Activated T-helper 1 cell treated with anti-CD3 and anti-CD28 coated beads, Interleukin-2, amount 50 U/mL, for 16 hours (primary cell): Measurements from ENCODE around the gene FBXO34.

Experiments used
- DNase-seq, 2 donors: peaks; one replicate each; pipeline ENCODE4 v3.0.0-alpha.2; 2020; ENCODE audit warnings: low read depth in 1 of 2, low spot score in 1 of 2

Gene FBXO34

GRCh38 chr14:55270832-55271571, at the start of gene FBXO34:
Gene FBXO34, plus strand, starts transcription at chr14:55271421. Its CDS starts 78,970 bp downstream, at chr14:55350391.
- peak; percentile 99 to 100 for DNase-seq

- DNase-seq, result no peak
These were observed 49.3 kb upstream of the FBXO34 start for GRCh38 chr14:55221968-55222367.

- DNase-seq, result no peak
These were observed 47.9 kb upstream of the FBXO34 start for GRCh38 chr14:55223364-55223763.

GRCh38 chr14:55228261-55228660, 43.0 kb upstream of the FBXO34 start:
- DNase-seq, result no peak

- DNase-seq, result no peak
These were observed 37.6 kb upstream of the FBXO34 start for GRCh38 chr14:55233591-55233990.

GRCh38 chr14:55238019-55238680, 33.1 kb upstream of the FBXO34 start:
- no peak for DNase-seq

GRCh38 chr14:55239320-55239719, 31.9 kb upstream of the FBXO34 start:
- no peak for DNase-seq

GRCh38 chr14:55240526-55241178, 30.6 kb upstream of the FBXO34 start:
- no peak for DNase-seq

- DNase-seq, result no peak
These were observed 29.5 kb upstream of the FBXO34 start for GRCh38 chr14:55241673-55242072.

GRCh38 chr14:55243386-55243785, 27.8 kb upstream of the FBXO34 start:
- DNase-seq, result no peak

- DNase-seq, result no peak
These were observed 27.4 kb upstream of the FBXO34 start for GRCh38 chr14:55243813-55244212.

- no peak for DNase-seq
These were observed 25.5 kb upstream of the FBXO34 start for GRCh38 chr14:55245657-55246268.

- no peak for DNase-seq
These were observed 22.8 kb upstream of the FBXO34 start for GRCh38 chr14:55248411-55248810.

- DNase-seq, result no peak
These were observed 21.8 kb upstream of the FBXO34 start for GRCh38 chr14:55249423-55249822.

GRCh38 chr14:55253276-55253675, 17.9 kb upstream of the FBXO34 start:
- DNase-seq, result no peak

- DNase-seq, result no peak
These were observed 16.6 kb upstream of the FBXO34 start for GRCh38 chr14:55254581-55254980.

GRCh38 chr14:55255979-55256378, 15.2 kb upstream of the FBXO34 start:
- DNase-seq, result no peak

GRCh38 chr14:55256586-55256985, 14.6 kb upstream of the FBXO34 start:
- no peak for DNase-seq

GRCh38 chr14:55265197-55265596, 6.0 kb upstream of the FBXO34 start:
- no peak for DNase-seq

- DNase-seq, result no peak
These were observed 3.4 kb upstream of the FBXO34 start for GRCh38 chr14:55267820-55268219.

- DNase-seq, result peak; percentile 6 to 33
These were observed 514 bp downstream of the FBXO34 start for GRCh38 chr14:55271572-55272298.
